Measurements from ENCODE around the gene CST5.
"Not testable (repeated sequence)": the region's sequence is repeated elsewhere in the genome, so short reads cannot be mapped to it uniquely, and the experiment has no call there.

CST5 gene

DNA sequence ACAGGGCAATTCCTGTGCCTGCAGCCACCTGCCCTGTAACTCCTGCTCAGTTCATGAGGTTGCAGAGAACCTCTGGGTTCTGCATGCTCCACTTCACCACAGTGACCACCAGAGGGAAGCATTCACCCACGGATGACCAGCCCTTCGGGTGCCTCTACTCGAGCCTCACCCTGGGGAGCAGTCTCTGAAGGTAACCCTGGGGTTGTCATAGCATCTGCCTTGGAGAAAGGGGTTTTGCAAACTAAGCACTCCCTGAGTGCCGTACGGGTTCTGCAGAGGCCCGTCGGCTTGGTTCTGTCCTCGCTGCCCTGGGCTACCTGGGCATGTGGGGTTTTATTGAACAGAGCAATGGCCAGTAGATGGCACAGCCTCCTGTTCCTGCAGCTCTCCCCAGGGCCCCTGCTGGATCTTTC, 10.2 kb upstream of the CST5 start:
- DNase-seq = peak in 7 of 14 donors; percentile 8 to 40 (median 23)

DNA sequence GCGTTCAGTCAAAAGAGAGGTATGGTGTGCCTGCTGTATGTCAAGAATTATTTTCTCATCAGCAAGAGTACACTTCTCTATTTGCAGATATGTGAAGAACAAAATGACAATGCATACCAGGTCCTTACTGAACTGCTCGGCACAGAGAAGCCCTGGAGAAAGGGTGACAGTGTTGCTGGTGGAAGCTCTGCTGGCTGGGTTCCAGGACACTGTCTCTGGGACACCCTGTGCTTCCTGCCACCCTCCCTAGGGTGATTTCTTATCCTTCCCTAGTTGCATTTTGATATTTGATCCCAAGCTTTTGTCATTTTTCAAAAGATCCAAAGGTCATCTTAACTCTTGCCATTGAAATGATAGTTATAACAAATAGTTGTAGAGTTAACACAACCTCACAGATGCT, 8.3 kb upstream of the CST5 start:
- no peak for DNase-seq

DNA sequence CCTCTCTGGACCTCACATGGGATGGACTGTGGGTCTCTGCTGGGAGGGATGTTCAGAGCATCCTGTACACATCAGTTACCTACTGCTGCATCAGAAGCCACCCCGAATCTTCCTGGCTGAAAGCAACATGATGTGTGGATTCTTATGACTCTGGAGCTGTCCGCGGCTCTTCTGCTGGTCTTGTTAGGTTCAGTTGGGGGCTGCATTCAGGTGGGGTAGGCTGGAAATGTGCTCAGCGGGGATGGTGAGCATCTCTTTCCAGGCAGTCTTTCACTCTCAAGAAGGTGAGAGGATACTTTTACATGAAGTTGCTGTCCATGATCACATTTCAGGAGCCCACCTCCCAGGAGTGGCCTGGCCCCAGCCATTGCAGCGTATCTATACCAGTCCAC, 5.2 kb upstream of the CST5 start:
- no peak for DNase-seq

DNA sequence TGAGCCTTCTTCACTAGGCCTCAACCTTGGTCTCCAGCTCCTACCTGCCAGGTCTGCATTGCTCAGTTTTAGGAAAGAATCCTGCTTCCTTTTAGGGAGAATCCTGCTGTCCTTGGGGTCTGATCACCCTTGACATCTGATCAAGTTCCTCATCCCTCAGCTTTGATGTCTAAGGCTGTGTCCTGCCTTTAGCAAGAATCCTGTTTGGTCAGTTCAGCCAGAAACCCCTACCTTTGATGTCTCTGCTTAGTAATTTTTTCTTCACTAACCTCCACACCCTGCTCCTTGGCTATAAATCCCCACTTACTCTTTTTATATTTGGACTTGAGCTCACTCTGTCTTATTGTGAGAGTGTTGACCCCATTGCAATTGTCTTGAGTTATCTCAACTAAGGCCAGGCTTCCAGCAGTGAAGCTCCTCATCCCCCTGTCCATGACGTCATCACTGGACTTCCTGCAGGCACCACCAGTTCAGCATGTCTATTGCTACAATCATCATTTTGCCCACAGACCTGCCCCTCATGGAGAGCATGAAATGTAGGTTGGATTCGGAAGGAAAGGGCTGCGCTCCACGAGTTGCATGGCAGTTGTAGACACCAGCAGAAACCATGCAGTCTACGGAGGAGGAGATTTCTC, 4.7 kb upstream of the CST5 start:
- no peak for DNase-seq

DNA sequence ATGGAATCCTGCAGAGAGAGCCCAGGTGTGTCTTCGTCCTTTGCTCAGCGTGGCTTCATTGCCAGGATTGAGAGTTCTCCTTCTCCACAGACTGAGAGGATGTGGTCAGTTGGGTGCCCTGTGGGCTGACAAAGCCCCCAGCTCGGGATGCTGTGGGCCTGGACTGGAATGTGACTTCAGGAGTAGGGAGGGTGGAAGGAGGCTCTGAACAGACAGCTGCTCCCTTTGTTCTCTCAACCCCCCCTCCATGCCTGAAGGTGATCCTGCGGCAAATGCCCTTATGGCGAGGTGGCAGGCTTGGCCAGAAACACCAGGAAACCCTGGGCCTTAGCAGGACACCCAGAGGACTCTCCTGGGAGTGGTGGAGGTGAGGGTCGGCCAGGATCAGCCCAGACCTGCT, 1.8 kb upstream of the CST5 start:
- no peak for DNase-seq

DNA sequence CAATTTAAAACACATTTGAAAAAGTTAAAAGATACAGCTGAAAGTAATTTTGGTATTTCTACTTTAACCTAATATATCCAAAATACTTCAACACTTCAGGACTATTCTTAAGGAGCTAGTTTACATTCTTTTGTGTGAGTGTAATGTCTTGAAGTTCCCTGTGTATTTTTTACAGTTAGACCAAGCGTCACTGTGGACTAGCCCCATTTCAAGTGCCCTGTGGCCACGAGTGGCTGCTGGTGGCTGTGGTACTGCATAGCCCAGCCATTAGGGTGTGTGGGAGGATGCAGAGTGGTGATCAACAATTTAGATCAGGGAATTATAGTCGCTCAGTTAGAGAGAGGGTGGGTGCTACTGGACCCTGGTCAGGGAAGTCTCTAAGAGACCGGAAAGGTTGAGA, 869 bp upstream of the CST5 start:
- no peak for DNase-seq

DNA sequence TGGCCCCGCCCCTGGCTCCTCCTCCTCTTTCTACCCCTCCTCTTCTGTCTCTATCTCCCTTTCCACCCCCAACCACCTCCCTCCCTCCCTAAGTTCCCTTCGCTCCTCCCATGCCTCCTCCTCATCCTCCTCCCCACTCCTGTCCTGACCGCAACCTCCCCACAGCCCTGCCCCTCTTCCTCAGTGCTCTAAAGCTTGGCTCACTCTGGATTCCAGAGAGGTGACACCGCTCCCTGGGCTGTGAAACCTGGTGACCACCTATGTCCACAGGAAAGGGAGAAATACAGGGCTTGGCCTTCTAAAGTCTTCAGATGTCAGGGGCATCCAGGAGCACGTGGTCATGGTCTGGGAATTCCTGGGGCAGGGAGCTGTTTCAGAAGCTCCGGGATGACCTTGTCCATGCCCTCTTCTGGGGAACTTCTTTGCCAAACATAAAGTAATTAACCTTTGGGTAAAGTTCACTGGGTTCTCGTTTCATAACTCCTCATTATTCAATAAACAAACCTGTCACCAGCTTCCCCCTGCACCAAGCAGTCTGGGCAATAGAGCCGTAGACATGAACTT, 345 bp upstream of the CST5 start:
- no peak for DNase-seq

DNA sequence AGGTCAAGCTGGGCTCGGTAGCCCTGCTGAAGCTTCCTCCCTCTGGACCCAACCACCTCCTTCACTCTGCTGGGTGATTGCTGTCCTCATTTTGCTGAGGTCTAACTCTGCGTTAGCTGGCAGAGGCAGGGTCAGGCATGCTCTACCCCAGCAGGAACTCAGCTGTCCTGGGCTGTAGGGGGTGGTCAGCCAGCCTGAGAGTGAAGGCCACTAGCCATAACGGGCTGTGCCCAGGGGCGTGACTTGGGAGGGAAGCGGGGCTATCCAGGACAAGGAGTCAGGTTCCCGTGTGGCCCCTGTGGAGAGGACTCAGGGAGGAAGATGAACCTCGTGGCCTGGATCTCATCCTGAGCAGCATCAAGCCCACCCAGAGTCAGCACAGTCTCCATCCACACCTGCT, 761 bp downstream of the CST5 start:
- DNase-seq = no peak

DNA sequence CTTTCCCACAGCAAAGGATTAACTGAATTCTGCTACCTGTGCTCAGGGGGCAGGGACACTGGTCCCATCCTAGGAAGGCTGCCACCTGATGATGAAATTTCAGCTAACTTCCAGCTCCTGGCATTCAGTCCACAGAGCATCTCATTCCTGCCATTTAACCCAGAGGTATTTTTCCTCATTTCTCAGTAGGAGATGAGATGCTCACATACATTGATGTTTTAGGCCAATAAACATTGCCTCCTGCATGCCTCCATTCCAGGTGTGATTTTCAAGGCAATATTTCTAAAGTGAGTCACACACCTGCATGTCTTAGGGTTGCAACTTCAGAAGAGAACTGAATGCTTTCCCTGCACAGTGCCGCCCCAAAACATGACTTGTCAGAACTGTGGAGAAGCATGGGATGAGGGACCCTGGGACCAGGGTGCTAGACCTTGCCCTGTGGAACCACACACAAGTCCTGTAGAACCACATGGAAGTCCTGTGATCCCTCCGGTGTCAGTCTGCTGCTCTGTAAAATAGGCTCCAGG, 1.5 kb downstream of the CST5 start:
- not testable (repeated sequence) for DNase-seq

DNA sequence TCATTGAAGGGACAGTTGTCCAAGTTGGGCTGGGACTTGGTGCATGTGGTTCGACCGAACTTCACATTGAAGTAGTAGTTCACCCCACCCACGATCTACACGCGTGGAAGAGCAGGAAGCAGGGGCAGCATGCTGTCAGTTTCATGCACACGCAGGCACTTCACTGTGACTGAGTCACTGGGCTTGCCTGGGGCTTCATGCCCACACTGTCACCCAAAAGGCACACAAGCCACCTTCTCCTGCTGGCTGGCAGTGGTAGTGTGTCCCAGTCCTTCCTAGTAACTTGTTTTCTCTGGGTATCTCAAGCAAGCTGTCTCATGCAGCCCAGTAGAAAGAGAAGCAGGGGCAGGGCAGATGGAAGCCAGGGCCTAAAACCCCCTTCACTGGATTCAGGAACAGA, 2.0 kb downstream of the CST5 start:
- no peak for DNase-seq

DNA sequence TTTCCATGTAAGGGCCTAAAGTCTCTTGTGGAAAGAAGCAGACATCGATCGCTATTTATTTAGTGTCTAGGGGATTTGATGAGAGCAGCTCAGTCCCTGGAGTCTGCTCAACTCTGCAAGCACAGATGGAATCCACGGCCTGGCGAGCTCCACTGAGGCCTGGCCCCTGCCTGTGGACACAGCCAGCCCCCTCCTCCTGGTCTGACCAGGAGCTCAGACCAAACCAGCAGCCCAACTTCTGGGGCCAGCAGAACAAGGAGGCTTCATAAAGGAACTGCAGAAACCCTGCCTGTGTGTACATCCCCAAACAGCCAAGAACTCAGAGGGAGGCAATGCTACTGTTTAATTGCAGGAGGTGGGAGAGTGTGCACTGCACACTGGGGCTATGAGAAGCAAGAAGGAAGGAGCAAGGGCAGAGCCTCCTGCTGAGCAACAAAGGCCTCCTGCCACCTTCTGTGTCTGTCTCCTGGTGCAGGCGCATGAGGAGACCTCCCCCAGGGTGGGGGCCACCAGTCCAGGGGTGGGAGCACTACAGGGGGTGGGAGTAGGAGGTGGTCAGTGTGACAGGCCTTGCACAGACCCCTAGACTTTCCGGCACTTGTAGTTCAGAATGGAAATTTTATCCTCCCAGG, 3.8 kb downstream of the CST5 start:
- no peak for DNase-seq

DNA sequence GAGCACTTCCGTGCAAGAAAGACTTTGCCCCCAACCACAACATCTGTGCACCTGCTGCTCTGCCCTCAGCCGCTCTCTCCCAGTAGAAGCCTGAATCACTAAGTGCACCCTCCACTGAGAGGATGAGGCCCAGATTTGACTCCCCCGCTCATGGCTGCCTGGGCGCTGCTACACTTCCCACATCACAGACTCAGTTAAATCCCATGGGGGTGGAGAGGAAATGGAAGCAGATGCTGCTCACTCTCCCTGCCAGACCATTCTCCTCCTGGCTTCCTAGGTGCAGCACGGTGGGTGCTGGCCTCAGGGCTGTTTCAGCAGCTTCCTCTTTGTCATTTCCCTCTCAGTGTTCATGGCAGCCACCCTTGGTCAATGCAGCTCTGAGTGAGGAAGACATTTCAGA, 4.8 kb downstream of the CST5 start:
- no peak for DNase-seq

DNA sequence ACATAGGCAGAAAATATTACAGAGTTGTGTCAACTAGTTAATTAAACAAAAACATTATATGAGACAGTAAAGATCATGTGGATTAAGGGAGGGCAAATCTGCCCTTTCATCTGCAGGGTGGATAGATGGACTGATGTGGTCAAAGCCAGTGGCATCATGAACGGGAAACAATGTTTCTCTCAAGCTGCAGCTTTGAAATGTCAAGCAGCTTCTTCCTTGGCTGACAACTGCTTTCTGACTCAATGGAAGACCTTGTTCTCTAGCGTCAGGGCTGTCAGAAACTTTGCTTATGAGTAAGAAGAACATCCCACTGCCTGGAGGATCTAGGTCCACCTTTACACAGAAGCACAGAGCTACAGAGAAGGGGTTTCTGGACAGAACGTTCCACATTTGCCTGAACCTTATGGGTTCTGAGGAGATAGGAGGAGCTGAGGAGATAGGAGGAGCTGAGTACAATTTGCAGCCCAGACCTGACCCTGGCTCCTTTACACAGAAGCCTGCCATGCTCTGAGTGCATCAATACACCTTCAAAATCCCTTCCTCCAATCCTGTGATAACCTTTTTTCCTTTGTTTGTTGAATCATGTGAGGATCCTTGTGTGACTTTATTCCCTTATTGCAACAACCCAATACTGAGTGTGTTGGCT, 6.1 kb downstream of the CST5 start:
- DNase-seq = no peak

DNA sequence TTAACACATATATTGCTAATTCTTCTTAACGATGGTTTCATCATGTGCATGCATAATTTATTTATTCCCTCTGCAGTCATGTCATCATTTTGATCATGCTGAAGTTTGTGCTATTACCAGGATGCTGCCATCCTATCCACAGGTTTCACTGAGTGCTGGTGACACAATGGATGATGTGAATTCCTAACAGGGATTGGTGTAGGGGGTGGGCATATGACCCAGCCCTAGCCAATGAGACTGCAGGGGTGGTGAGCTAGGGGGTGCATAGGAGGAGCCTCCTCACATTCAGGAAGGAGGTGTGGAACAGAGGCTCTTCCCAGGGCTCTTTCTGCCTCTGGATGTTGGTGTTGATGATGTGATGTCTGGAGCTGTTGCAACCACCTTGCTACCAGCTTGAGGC, 7.5 kb downstream of the CST5 start:
- DNase-seq = no peak

DNA sequence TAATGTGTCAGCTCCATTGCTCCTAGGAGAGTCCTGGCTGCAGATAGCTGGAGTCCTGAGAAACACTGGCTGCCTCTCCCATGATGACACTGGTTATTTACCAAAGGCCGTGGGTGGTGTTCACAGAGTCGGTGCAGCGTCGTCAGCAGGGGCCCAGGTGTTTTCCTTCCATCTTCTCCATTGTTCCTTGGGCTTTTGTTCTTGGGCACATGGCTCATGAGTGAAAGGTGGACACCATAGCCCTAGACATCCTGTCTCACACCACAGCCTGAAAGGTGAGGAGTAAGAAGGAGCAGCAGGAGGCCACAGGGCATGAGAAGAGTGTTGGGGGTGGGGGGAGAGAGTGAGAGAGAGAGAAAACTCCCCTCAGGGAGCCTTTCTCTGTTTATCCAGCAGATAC, 9.1 kb downstream of the CST5 start:
- DNase-seq = no peak

DNA sequence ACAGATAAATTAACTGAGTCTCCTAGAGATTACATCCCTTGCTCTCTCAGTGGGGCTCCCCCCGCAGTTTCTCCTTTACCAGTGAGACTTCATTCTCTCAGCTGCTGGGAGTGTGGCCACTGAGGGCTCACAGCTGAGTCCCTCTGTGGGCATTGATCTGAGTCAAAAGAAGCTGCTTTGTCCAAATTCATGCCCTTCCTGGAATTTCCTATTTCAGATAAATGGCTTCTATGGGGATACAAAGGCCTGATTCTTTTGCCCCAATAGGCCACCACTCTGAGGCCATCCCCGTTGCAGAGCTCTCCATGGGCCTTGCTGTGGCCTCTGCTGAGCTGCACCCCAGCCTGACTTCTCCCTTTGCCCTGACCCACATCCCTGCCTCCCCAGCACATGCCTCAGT, 10.0 kb downstream of the CST5 start:
- peak in 3 of 14 donors; percentile 6 to 49 (median 29) for DNase-seq

DNA sequence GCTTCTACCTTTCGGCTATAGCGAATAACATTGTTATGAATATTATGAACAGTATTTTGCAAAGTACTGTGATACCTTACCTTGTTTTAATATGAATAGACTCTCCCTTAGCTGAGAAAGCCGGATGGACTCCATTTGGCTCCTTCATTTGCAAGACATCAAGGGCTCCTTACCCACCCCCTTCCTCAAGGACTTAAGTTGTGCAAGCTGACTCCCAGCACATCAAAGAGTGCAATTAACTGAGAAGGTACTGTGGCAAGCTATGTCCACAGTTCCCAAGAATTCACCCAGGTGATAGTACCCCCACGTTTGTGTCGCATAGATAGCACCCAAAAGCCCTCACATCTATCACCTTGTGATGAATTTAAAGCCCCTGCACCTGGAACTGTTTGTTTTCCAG, 11.2 kb downstream of the CST5 start:
- no peak for DNase-seq

DNA sequence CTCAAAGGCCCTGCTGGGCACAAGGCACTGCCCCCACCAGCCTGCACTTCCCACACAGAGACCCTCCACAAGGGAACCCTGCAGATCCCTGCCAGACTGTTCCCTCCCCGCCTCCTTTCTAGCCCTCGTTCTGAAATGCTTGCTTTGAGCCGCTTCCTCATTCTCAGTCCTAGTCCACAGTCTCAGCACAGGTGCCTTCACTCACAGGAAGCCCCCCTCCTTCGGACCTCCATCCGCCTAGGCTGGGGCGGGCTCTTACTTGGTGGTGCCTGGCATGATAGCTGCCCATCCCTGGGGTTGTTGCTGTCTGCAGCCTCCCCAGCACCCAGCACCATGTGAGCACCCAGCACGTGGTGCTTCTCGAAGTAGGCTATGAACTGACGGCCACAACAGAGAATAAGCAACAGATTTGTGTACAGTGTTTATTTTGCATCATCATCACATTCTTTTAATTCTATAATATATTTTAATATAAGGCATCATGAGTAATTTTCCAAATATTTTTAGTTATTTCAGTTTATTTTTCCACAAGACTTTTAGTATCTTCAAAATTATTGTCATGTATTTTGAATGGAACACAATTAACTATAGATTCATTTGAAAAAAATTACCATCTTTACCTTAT, 12.3 kb downstream of the CST5 start:
- no peak for DNase-seq

DNA sequence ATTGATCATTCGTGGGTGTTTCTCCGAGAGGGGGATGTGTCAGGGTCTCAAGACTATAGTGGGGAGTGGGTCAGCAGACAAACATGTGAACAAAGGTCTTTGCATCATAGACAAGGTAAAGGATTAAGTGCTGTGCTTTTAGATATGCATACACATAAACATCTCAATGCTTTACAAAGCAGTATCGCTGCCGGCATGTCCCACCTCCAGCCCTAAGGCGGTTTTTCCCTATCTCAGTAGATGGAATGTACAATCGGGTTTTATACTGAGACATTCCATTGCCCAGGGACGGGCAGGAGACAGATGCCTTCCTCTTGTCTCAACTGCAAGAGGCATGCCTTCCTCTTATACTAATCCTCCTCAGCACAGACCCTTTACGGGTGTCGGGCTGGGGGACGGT, 18.8 kb downstream of the CST5 start:
- not testable (repeated sequence) for DNase-seq

DNA sequence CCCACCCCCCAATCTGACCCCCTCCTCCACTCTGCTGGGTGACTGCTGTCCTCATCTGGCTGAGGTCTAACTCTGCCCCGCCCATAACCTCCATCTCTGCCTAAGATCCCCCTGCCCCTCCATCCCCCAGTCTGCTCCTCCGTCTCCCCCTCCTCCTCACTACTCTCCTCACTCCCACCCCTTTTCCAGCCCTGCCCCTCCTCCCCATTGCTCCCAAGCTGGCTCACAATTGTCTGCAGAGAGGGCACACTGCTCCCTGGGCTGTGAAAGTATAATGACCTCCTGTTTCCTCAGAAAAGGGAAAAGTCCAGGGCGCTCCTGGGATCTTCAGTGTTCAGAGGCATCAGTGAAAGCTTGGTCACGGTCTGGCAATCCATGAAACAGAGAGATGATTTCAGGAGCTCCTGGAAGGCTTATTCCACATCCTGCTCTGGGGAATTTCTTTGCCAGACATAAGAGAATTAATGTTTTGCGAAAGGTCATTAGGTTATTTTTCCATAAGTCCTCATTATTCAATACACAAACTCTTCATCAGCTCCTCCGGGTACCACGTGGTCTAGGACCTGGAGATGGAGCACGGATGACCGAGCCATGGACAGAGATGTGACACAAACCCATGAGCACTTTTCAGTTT, 21.5 kb downstream of the CST5 start:
- no peak for DNase-seq

DNA sequence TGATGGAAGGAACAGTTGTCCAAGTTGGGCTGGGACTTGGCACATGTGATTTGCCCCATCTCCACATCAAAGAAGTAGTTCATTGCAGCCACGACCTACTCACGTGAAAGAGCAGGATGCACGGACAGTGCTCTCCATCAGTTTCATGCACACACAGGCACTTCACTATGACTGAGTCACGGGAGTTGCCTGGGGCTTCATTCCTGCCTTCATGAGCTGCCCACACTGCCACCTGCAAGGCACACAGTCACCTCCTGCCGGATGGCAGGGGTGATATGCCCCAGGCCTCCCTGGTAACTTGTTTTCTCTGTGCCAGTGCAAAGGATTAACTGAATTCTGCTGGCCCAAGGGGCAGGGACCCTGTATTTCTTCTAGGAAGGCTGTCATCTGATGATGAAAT, 22.8 kb downstream of the CST5 start:
- DNase-seq = no peak

DNA sequence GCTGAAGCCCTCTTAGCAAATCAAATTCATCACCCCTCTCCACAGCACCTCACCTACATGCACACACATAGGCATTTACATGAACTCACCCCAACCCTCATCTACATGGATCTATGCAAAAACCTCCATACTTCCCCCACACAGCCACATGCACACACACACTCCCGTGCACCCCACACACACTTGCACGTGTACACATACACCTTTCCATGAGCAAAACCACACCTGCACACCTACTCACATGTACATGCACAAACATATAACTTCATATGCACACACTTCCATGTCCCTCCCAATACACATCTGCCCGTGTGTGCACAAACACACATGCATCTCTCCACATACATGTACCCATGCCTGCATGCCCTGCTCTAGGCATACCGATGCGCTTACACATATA, 23.3 kb downstream of the CST5 start:
- DNase-seq = no peak

DNA sequence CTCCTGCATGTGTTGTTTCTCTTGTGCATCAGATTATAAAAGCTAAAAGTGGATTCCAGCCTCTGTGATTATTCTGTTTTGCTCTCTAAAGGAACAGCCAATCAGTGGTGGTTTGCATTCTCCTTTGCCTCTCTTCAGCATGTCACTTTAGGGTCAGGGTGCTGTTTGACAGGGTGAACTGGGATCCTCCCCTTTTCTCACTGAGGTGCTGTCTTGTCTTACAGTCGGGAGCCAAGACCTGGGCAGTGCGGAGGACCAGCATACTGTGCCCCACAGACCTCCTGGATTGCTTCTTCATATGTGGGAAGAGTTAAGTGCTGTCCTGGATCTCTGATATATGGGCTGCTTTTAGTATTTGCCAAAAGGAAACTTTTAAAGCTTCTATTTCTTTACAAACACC, 37.9 kb downstream of the CST5 start:
- no peak for DNase-seq

Data from C1 segment of cervical spinal cord (tissue), 14 donors.